ENCODE results near the gene CACNA1B.
"Not testable (repeated sequence)": the region's sequence is repeated elsewhere in the genome, so short reads cannot be mapped to it uniquely, and the experiment has no call there.

CACNA1B gene

DNA sequence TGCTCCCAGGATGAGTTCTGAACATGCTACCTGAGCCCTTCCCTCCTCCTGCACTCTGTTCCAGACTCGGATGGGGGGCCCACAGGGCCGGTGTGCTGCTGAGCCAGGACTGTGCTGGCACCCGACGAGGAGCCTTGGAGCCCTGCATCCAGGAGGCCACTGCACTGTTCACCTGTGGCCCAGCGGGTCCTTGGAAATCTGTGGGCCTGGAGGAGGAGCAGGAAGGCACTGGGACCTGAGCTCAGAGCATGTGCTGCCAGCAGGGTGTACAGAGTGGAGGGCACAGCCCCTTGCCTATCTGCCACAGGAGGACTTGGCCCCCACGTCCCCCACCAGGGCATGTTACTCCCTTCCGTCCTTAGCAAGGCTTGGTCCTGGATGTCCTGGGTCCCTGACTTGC lies 265.9 kb downstream of the CACNA1B start:
- not testable (repeated sequence) for DNase-seq (ENCODE audit: low read depth)

DNA sequence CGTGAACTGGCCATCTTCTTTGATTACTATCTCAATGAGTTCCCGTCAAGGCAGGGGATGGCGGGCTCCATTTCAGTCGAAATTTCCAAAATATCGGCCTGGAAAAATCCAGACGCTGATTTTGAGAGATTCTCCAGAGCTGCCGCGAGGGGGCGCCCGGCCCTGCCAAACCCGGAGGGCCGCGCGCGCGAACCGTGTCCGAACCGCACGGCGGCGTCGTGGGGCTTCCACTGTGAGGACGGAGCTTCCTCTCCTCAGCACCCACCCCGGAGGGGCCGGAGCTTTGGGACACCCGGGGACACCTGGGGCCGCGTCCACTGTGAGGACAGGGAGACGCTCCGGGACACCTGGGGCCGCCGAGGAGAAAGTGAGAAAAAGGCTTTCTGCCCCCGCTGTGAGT lies 270.0 kb downstream of the CACNA1B start:
- not testable (repeated sequence) for DNase-seq (ENCODE audit: low read depth)

DNA sequence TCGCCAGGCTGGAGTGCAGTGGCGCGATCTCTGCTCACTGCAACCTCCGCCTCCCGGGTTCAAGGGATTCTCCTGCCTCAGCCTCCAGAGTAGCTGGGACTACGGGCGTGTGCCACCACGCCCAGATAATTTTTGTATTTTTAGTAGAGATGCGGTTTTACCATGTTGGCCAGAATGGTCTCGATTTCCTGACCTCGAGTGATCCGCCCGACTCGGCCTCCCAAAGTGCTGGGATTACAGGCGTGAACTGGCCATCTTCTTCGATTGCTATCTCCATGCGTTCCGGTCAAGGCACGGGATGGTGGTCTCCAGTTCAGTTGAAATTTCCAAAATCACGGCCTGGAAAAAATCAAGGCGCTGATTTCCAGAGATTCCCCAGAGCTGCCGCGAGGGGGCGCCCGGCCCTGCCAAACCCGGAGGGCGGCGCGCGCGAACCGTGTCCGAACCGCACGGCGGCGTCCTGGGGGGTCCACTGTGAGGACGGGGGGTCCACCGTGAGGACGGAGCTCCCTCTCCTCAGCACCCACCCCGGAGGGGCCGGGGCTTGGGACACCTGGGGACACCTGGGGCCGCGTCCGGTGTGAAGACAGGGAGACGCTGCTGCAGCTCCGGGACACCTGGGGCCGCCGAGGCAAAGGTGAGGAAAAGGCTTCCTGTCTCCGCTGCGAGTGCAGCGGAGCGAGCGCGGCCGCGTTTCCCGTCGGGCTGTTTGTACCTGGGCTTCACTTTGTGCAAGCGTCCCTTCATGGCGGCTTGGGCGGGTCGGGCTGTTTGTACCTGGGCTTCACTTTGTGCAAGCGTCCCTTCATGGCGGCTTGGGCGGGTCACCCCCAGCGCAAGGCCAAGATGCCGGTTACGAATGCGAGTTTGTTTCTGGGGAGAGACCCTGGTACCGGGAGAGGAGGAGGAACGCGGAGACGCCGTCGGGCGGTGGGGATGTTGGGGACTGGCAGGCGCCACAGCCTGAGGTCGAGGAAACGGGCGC lies 272.4 kb downstream of the CACNA1B start:
- DNase-seq (ENCODE audit: low read depth): not testable (repeated sequence)

DNA sequence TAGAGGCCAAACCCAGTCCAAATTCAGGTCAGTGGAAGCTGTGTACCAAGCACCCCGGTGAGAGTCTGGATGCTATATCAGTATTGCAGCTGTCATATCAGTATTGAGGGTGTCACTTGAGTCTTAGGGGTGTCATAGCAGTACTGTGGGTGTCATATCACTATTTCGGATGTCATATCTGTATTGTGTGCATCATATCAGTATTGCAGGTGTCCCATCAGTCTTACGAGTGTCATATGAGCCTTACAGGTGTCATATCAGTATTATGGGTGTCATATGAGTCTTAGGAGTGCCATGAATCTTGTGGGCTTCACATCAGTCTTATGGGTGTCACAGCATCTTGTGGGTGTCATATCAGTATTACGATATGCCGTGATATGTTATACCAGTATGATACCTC lies 278.2 kb downstream of the CACNA1B start:
- not testable (repeated sequence) for DNase-seq (ENCODE audit: low read depth)

DNA sequence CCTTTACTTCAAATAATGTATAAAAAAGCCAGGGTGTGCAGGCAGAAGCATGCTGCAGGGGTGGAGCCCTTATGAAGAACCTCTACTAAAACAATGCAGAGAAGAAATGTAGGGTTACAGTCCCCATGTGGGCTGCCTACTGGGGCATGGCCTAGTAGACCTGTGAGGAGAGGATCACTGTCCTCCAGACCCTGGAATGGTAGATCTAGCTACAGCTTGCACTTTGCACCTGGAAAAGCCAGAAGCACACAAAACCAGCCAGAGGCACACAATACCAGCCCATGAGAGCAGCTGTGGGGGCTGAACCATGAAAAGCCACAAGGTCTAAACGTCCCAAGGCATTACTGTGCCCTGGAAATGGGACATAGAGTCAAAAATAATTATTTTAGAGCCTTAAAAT lies 289.2 kb downstream of the CACNA1B start:
- DNase-seq (ENCODE audit: low read depth): not testable (repeated sequence)

Data from non-pigmented ciliary epithelial cell (primary cell).